H1 (cell line): ENCODE results near the gene PLEKHA5. TPM values are rescaled to one million over a fixed set of nuclear protein-coding genes. Genes with fewer than 3 reads are reported as not detected.

Experiments
- CTCF ChIA-PET: fragments of 300-600 bp; sonication (Branson Sonifier 250); formaldehyde crosslinking; loops from one replicate; lab custom pipeline; 2021; ENCODE audit not compliant: partially characterized antibody; lab: Charles Lee
- POLR2A ChIA-PET: fragments of 300-600 bp; sonication (Branson Sonifier 250); formaldehyde crosslinking; loops from one replicate; lab custom pipeline; 2021; ENCODE audit warnings: inconsistent platforms; ENCODE audit not compliant: partially characterized antibody; lab: Charles Lee
- DNase-seq, 2 experiments: peaks; one replicate each; pipeline versions ENCODE4 v3.0.0 to v3.0.0-alpha.2; 2010 to 2022; ENCODE audit warnings: low spot score in 2 of 2, low read depth in 1 of 2, mixed read lengths in 1 of 2
- FAIRE-seq: peaks from 2 replicates; lab custom pipeline; 2011; peaks lifted over from hg19 to GRCh38; lab: Jason Lieb, UNC
- H2AFZ ChIP-seq: 2 replicates; pipeline ENCODE4 v1.8.1; 2012; ENCODE audit warnings: low read length, inconsistent platforms
- H2AK5ac ChIP-seq: 2 replicates; pipeline ENCODE4 v1.6.1; 2013; ENCODE audit warnings: low read depth, low read length
- H2BK120ac ChIP-seq: replicated peaks from 2 replicates; pipeline ENCODE3; 2013; ENCODE audit warnings: low read depth, low read length, inconsistent platforms
- H2BK12ac ChIP-seq: 2 replicates; pipeline ENCODE4 v1.6.1; 2013; ENCODE audit warnings: low read depth, low read length
- H2BK15ac ChIP-seq: 2 replicates; pipeline ENCODE4 v1.6.1; 2013; ENCODE audit warnings: low read length
- H2BK20ac ChIP-seq: 2 replicates; pipeline ENCODE4 v1.6.1; 2013; ENCODE audit warnings: low read length
- H2BK5ac ChIP-seq: 2 replicates; pipeline ENCODE4 v1.6.1; 2013; ENCODE audit warnings: low read depth, low read length
- H3K14ac ChIP-seq: 2 replicates; pipeline ENCODE4 v1.6.1; 2013; ENCODE audit warnings: inconsistent platforms; ENCODE audit not compliant: insufficient read length
- H3K18ac ChIP-seq: 2 replicates; pipeline ENCODE4 v1.6.1; 2013; ENCODE audit warnings: low read length; ENCODE audit errors: extremely low read depth
- H3K23ac ChIP-seq: 2 replicates; pipeline ENCODE4 v1.6.1; 2013; ENCODE audit warnings: inconsistent platforms; ENCODE audit not compliant: insufficient read length
- H3K23me2 ChIP-seq: 2 replicates; pipeline ENCODE4 v1.6.1; 2013; ENCODE audit warnings: low read depth, low read length
- H3K27ac ChIP-seq: 2 replicates; pipeline ENCODE4 v1.6.1; 2011; ENCODE audit warnings: low read depth, low read length, inconsistent platforms
- H3K27me3 ChIP-seq, 4 experiments: replicated peaks in 1 of 4; 1 replicate in 1 of 4; 2 replicates in 3 of 4; pipeline versions ENCODE4 v1.6.1 to v1.8.1; 2011 to 2013; ENCODE audit warnings: low read length in 3 of 4, mild to moderate bottlenecking in 3 of 4, inconsistent platforms in 2 of 4, mixed read lengths in 2 of 4, moderate library complexity in 1 of 4; ENCODE audit not compliant: control insufficient read depth in 3 of 4, insufficient read depth in 3 of 4; ENCODE audit errors: extremely low read depth in 1 of 4
- H3K36me3 ChIP-seq, 4 experiments: 2 replicates each; pipeline versions ENCODE4 v1.6.1 to v1.8.1; 2011 to 2013; ENCODE audit warnings: mild to moderate bottlenecking in 4 of 4, low read length in 3 of 4, moderate library complexity in 2 of 4, control low read depth in 1 of 4, inconsistent platforms in 1 of 4; ENCODE audit not compliant: insufficient read depth in 4 of 4, control insufficient read depth in 2 of 4
- H3K4ac ChIP-seq: replicated peaks from 2 replicates; pipeline ENCODE3; 2013; ENCODE audit warnings: low read length, low read depth, mixed read lengths, inconsistent platforms; ENCODE audit not compliant: insufficient read length
- H3K4me1 ChIP-seq, 4 experiments: replicated peaks in 1 of 4; 1 replicate in 1 of 4; 2 replicates in 3 of 4; pipeline versions ENCODE4 v1.6.1 to v1.8.1; 2011 to 2013; ENCODE audit warnings: low read length in 3 of 4, inconsistent platforms in 2 of 4, mixed read lengths in 1 of 4; ENCODE audit not compliant: insufficient read depth in 4 of 4, control insufficient read depth in 3 of 4
- H3K4me2 ChIP-seq, 2 experiments: 2 replicates each; pipeline versions ENCODE4 v1.6.1 to v1.8.1; 2011 to 2013; ENCODE audit warnings: low read depth in 2 of 2, low read length in 2 of 2, control low read depth in 1 of 2, inconsistent platforms in 1 of 2, mild to moderate bottlenecking in 1 of 2; ENCODE audit not compliant: insufficient read depth in 1 of 2
- H3K4me3 ChIP-seq, 4 experiments: fragments of 200-600, 300-600 bp in 1 of 4; sonication (generic), shearing (Covaris generic), sonication (Bioruptor Twin) in 1 of 4; 2 replicates each; pipeline versions ENCODE4 v1.5.1 to v1.8.1; 2011 to 2016; ENCODE audit warnings: low read length in 4 of 4, low read depth in 3 of 4, control low read depth in 2 of 4, inconsistent platforms in 2 of 4, mild to moderate bottlenecking in 2 of 4, mixed read lengths in 1 of 4, moderate library complexity in 1 of 4; ENCODE audit not compliant: insufficient read depth in 2 of 4; ENCODE audit errors: extremely low read depth in 1 of 4
- H3K56ac ChIP-seq: replicated peaks from 2 replicates; pipeline ENCODE3; 2013; ENCODE audit warnings: low read depth, mild to moderate bottlenecking, mixed read lengths, low read length, inconsistent platforms; ENCODE audit not compliant: insufficient read length
- H3K79me1 ChIP-seq: 2 replicates; pipeline ENCODE4 v1.6.1; 2013; ENCODE audit warnings: low read depth, low read length, control low read depth
- H3K79me2 ChIP-seq, 2 experiments: 2 replicates each; pipeline versions ENCODE4 v1.6.1 to v1.8.1; 2012 to 2013; ENCODE audit warnings: low read length in 2 of 2, mild to moderate bottlenecking in 2 of 2, inconsistent platforms in 1 of 2; ENCODE audit not compliant: insufficient read depth in 2 of 2, control insufficient read depth in 1 of 2
- H3K9ac ChIP-seq, 4 experiments: replicated peaks in 1 of 4; 1 replicate in 1 of 4; 2 replicates in 3 of 4; pipeline versions ENCODE4 v1.6.1 to v1.8.1; 2011 to 2013; ENCODE audit warnings: low read depth in 3 of 4, low read length in 3 of 4, control low read depth in 2 of 4, mild to moderate bottlenecking in 2 of 4, moderate library complexity in 2 of 4, inconsistent platforms in 1 of 4; ENCODE audit errors: extremely low read depth in 1 of 4
- H3K9me3 ChIP-seq, 2 experiments: 2 replicates each; pipeline versions ENCODE4 v1.6.1 to v1.8.1; 2012 to 2013; ENCODE audit warnings: mild to moderate bottlenecking in 2 of 2, moderate library complexity in 2 of 2, control low read depth in 1 of 2, inconsistent platforms in 1 of 2, low read depth in 1 of 2, low read length in 1 of 2, mixed read lengths in 1 of 2; ENCODE audit not compliant: insufficient read depth in 2 of 2
- H4K20me1 ChIP-seq, 2 experiments: replicated peaks in 1 of 2; 2 replicates each; pipeline versions ENCODE3 to v1.8.1; 2011 to 2013; ENCODE audit warnings: inconsistent platforms in 2 of 2, low read length in 2 of 2, mild to moderate bottlenecking in 1 of 2; ENCODE audit not compliant: insufficient read depth in 2 of 2, control insufficient read depth in 1 of 2
- H4K5ac ChIP-seq: 2 replicates; pipeline ENCODE4 v1.6.1; 2013; ENCODE audit warnings: low read length, low read depth, mixed read lengths, inconsistent platforms; ENCODE audit not compliant: insufficient read length
- H4K8ac ChIP-seq: 2 replicates; pipeline ENCODE4 v1.8.0; 2013; ENCODE audit warnings: mild to moderate bottlenecking, moderate library complexity, low read length, inconsistent platforms; ENCODE audit not compliant: insufficient read depth; ENCODE audit errors: extremely low read depth
- H4K91ac ChIP-seq: replicated peaks from 2 replicates; pipeline ENCODE3; 2013; ENCODE audit warnings: low read length, mixed read lengths, inconsistent platforms; ENCODE audit not compliant: insufficient read length
- ASH2L ChIP-seq: fragments of 200-600, 300-600 bp; sonication (generic); IDR thresholded peaks from one replicate; pipeline ENCODE4 v1.7.1; 2017; ENCODE audit warnings: low read length
- CEBPB ChIP-seq: IDR thresholded peaks from 2 replicates; pipeline ENCODE4 v1.6.1; 2012; ENCODE audit warnings: low read depth, low read length
- CREB1 ChIP-seq: IDR thresholded peaks from 2 replicates; pipeline ENCODE4 v1.6.1; 2012; ENCODE audit warnings: inconsistent platforms
- CTBP2 ChIP-seq: IDR thresholded peaks from 2 replicates; pipeline ENCODE4 v1.7.0; 2011; ENCODE audit warnings: borderline replicate concordance, mild to moderate bottlenecking, moderate library complexity, mixed read lengths, low read length; ENCODE audit not compliant: insufficient read depth, insufficient read length
- GABPA ChIP-seq: IDR thresholded peaks from 2 replicates; pipeline ENCODE4 v1.6.1; 2011; ENCODE audit warnings: mild to moderate bottlenecking, low read length, moderate library complexity, borderline replicate concordance; ENCODE audit not compliant: insufficient read depth
- GTF2F1 ChIP-seq: IDR thresholded peaks from 2 replicates; pipeline ENCODE4 v1.6.1; 2012; ENCODE audit warnings: low read depth, low read length, improper control_type of control experiment, borderline replicate concordance
- HDAC6 ChIP-seq: IDR thresholded peaks from one replicate; pipeline ENCODE4 v1.7.1; 2012; ENCODE audit warnings: low read depth, mild to moderate bottlenecking, inconsistent platforms, low read length, moderate library complexity
- PHF8 ChIP-seq: fragments of 200-600 bp; sonication (generic); conservative IDR thresholded peaks from 2 replicates; pipeline ENCODE4 v1.7.1; 2012; ENCODE audit warnings: low read depth, mild to moderate bottlenecking, inconsistent platforms, low read length, moderate library complexity
- POLR2A ChIP-seq, 2 experiments: IDR thresholded peaks; 1 replicate in 1 of 2; 2 replicates in 1 of 2; pipeline ENCODE4 v1.6.1; 2011; ENCODE audit warnings: low read depth in 2 of 2, low read length in 2 of 2, mild to moderate bottlenecking in 2 of 2; ENCODE audit errors: control extremely low read depth in 1 of 2
- POLR2AphosphoS5 ChIP-seq: IDR thresholded peaks from 2 replicates; pipeline ENCODE4 v1.6.1; 2011; ENCODE audit warnings: low read depth, low read length
- SP1 ChIP-seq: IDR thresholded peaks from 2 replicates; pipeline ENCODE4 v1.6.1; 2011; ENCODE audit warnings: low read depth, low read length
- SP2 ChIP-seq: IDR thresholded peaks from 2 replicates; pipeline ENCODE4 v1.6.1; 2012; ENCODE audit warnings: mild to moderate bottlenecking, low read length, inconsistent platforms
- TAF7 ChIP-seq: optimal IDR thresholded peaks from 2 replicates; pipeline ENCODE3; 2011; ENCODE audit warnings: low read depth, mild to moderate bottlenecking, inconsistent platforms, low read length, moderate library complexity, borderline replicate concordance
- WGBS, 2 experiments: shearing (Covaris generic) in 1 of 2; methylation state at CpG; one replicate each; pipeline versions ENCODE4 v1.1.6 to v1.1.7; 2013 to 2015; ENCODE audit warnings: low lambda C conversion rate in 2 of 2, mixed read lengths in 2 of 2, inconsistent platforms in 1 of 2, low coverage in 1 of 2, missing lambda C conversion rate in 1 of 2; ENCODE audit not compliant: insufficient replicate concordance in 2 of 2, insufficient coverage in 1 of 2, insufficient read length in 1 of 2; ENCODE audit errors: extremely low coverage in 1 of 2, missing lambda C conversion rate in 1 of 2; 5-methylcytosine and 5-hydroxymethylcytosine counted together
- polyA plus RNA-seq, 7 experiments: library from polyadenylated mRNA; depleted of rRNA in 3 of 7; stranded (reverse) in 5 of 7; unstranded in 2 of 7; fragments of >200 nt in 5 of 7; fragments of 200-250 nt in 2 of 7; gene quantifications; 1 replicate in 5 of 7; 2 replicates in 1 of 7; 4 replicates in 1 of 7; pipeline versions ENCODE4 v1.2.1 to v1.2.3, GENCODE V29; 2011 to 2013; ENCODE audit warnings: missing spikeins in 2 of 7, mixed read lengths in 2 of 7
- total RNA-seq: library from RNA; stranded (reverse); fragmentation: NEBNext Ultra II Directional; extraction: Animal tissue kit (Norgen Biotek cat#: 25700); gene quantifications from 2 replicates; pipeline ENCODE4 v1.2.1, GENCODE V29; 2021
- TF ChIP-seq, protein P1 (sequence below): IDR thresholded peaks from 2 replicates; pipeline ENCODE4 v1.6.1; 2012; ENCODE audit warnings: inconsistent platforms

PLEKHA5 gene
- total and polyA plus RNA-seq, 2 of the 8 experiments (the other 6 are each of a cell fraction or from before 2014, with no cell fraction given): 17.2 to 66.1 TPM

DNA sequence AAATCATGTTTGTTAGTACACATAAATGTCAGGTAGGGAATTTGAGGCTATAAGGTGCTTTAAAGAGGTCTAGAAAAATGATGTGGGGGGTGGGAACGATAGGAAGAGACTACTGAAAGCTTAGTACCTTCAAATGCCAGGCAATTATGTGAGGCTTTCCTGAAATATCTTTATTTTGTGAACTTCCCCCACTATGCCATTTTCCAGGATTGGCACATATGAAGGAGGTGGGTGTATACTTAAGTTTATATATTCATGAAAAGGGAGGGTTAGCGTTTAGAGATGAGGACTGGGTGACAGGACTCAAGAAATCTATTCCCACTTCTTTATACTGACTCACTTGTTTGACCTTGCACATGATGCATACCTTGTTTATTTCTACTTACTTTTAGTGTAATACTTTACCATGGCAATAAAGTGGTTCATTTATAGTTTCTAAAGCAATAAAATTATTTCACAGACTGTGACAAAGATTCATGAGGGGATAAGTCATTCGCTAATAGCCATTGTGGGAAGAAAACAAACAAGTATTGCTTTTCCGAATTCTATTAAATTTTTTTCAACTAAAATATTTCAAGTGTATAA, 77.1 kb downstream of the PLEKHA5 start:
- H3K23ac ChIP-seq: no peak overlapping the region
- H4K8ac ChIP-seq: no peak overlapping the region
- POLR2A ChIA-PET: no interaction called here
- no peak overlapping the region for H2BK15ac ChIP-seq
- H3K14ac ChIP-seq: no peak overlapping the region
- H3K23me2 ChIP-seq: no peaks in the 10 kb centered on the region
- H3K56ac ChIP-seq: no peak overlapping the region
- no peak overlapping the region for H3K18ac ChIP-seq
- FAIRE-seq (no peak), DNase-seq (no peak)
- H3K9me3 ChIP-seq: peaks cover 0 to 3% of the 10 kb centered on the region in 2 experiments; a peak in 1 of 4 replicates
- peaks cover 0 to 2% (median 1%) of the 10 kb centered on the region in 4 experiments; a peak in 2 of 7 replicates for H3K4me1 ChIP-seq
- 85% methylated on average over 4 of the region's 4 CpGs; no CpG with 5 or more reads in 1 of the 2 experiments for WGBS, 2 experiments
- no peak overlapping the region for H3K27ac ChIP-seq
- H2BK12ac ChIP-seq: no peak overlapping the region
- H3K79me2 ChIP-seq: peaks cover 0 to 67% of the 10 kb centered on the region in 2 experiments; a peak in 3 of 4 replicates
- no peak overlapping the region for H3K9ac ChIP-seq
- CTCF ChIA-PET: interaction anchor here (0.9 kb wide), 1 partner anchor 70 kb away, joined by 4 read pairs; no protein-coding TSS in a partner anchor
- H2BK120ac ChIP-seq: no peak overlapping the region
- H2BK5ac ChIP-seq: no peak overlapping the region
- no peak overlapping the region for H2BK20ac ChIP-seq
- no peak overlapping the region for H4K5ac ChIP-seq
- H3K79me1 ChIP-seq: peaks cover 4% of the 10 kb centered on the region; the same call in 1 of the 2 replicates
- no peaks in the 10 kb centered on the region for H3K27me3 ChIP-seq
- peaks cover 0 to 2% of the 10 kb centered on the region in 2 experiments for H4K20me1 ChIP-seq
- no peak overlapping the region for H3K4me2 ChIP-seq
- H2AFZ ChIP-seq: no peak overlapping the region
- peaks cover 0 to 17% (median 8%) of the 10 kb centered on the region in 4 experiments; a peak in 3 of 8 replicates for H3K36me3 ChIP-seq
- no peak overlapping the region for H2AK5ac ChIP-seq
- H4K91ac ChIP-seq: no peak overlapping the region
- no peak overlapping the region for H3K4ac ChIP-seq
- no peak overlapping the region for H3K4me3 ChIP-seq
- TF ChIP-seq GTF2F1 (no peak), HDAC6 (no peak), POLR2AphosphoS5 (no peak), SP1 (no peak), CREB1 (no peak), TAF7 (no peak), CEBPB (no peak), GABPA (no peak), PHF8 (no peak), ASH2L (no peak), CTBP2 (no peak), SP2 (no peak), POLR2A (IDR thresholded peaks at IDR 0.05; ENCODE audit: control extremely low read depth in 1 of 2, low read depth in 2 of 2, low read length in 2 of 2) (no peak)
- TF ChIP-seq, protein P1, sequence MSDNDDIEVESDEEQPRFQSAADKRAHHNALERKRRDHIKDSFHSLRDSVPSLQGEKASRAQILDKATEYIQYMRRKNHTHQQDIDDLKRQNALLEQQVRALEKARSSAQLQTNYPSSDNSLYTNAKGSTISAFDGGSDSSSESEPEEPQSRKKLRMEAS: no peak
